ENCODE data around the gene SCRT2. TPM values are rescaled to one million over a fixed set of nuclear protein-coding genes. Genes with fewer than 3 reads are reported as not detected.

The SCRT2 gene
- total and polyA plus RNA-seq, 2 experiments from 2014 or later = not detected

DNA sequence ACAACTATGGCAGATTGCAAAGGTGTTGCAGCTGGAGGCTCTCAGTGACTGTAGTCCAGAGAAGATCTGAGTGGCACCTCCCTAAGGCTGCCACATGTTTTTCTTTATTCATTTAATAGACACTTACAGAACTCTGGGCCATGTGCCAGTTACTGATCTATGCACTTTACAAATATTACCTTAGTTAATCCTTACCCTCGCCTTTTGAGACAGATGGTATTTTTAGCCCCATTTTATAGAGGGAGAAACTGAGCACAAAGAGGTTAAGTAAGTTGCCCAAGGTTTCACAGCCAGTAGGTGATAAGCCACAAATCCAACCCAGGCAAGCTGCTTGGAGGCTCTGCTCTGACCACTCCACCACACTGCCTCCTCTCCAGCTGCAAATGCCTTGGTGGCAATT is 6.5 kb upstream of the SCRT2 start:
- Histone ChIP-seq H3K36me3 (ENCODE audit: low read depth) (no peaks in the 10 kb centered on the region), H2AFZ (no peak overlapping the region), H4K20me1 (ENCODE audit: insufficient read depth) (no peaks in the 10 kb centered on the region), H3K4me1 (ENCODE audit: insufficient read depth) (no peaks in the 10 kb centered on the region), H3K27me3 (replicated peaks; ENCODE audit: insufficient read depth) (peaks cover 49% of the 10 kb centered on the region), H3K9me2 (ENCODE audit: insufficient read depth) (no peaks in the 10 kb centered on the region), H3K9ac (no peak overlapping the region), H3K4me2 (ENCODE audit: unreplicated experiment) (no peak overlapping the region), H3F3A (ENCODE audit: insufficient read depth) (no peaks in the 10 kb centered on the region), H3K27ac (no peak overlapping the region), H3K4me3 (no peak overlapping the region), H3K79me2 (ENCODE audit: insufficient read depth) (no peaks in the 10 kb centered on the region), H3K9me3 (ENCODE audit: low read depth) (no peaks in the 10 kb centered on the region)
- TF ChIP-seq EZH2phosphoT487 (IDR thresholded peaks at IDR 0.05; ENCODE audit: insufficient read depth, low read depth) (no peak), EZH2 (IDR thresholded peaks at IDR 0.05; ENCODE audit: insufficient read depth, poor library complexity, severe bottlenecking) (no peak)
- no peak for DNase-seq
- WGBS, 2 experiments (ENCODE audit: low coverage in 1 of 2, low lambda C conversion rate in 2 of 2, missing lambda C conversion rate in 2 of 2) = 11 to 43% methylated on average over 1 of the region's 1 CpG
- in situ Hi-C loops (cut with MboI) = no loop called here

- WGBS, 2 experiments (ENCODE audit: low coverage in 1 of 2, low lambda C conversion rate in 2 of 2, missing lambda C conversion rate in 2 of 2) = 19 to 23% methylated on average over 2 of the region's 2 CpGs
- no peaks in the 10 kb centered on the region for H3F3A ChIP-seq (ENCODE audit: insufficient read depth)
These were observed 5.1 kb upstream of the SCRT2 start for GRCh38 chr20:680638-681187.

DNA sequence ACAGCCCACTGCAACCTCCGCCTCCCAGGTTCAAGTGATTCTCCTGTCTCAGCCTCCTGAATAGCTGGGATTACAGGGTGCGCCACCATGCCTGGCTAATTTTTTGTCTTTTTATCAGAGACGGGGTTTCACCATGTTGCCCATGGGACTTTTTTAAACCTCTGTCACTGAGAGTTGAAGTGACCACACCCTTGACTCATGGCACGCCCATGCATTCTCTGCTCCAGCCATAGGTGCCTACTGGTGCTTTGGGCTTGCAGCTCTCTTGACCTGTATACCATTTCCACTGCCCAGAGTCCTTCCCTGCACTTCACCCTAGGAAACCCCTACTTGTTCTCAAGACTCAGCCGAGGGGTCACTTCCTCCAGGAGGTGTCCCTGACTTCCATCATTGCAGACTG is 2.4 kb upstream of the SCRT2 start:
- Histone ChIP-seq H3K4me1 (ENCODE audit: insufficient read depth) (no peaks in the 10 kb centered on the region), H3F3A (ENCODE audit: insufficient read depth) (no peaks in the 10 kb centered on the region), H3K9ac (no peak overlapping the region), H3K27me3 (replicated peaks; ENCODE audit: insufficient read depth) (peaks cover 66% of the 10 kb centered on the region), H3K79me2 (ENCODE audit: insufficient read depth) (no peaks in the 10 kb centered on the region), H3K9me2 (ENCODE audit: insufficient read depth) (no peaks in the 10 kb centered on the region), H3K4me2 (ENCODE audit: unreplicated experiment) (no peak overlapping the region), H4K20me1 (ENCODE audit: insufficient read depth) (no peaks in the 10 kb centered on the region), H3K9me3 (ENCODE audit: low read depth) (no peaks in the 10 kb centered on the region), H3K4me3 (no peak overlapping the region), H2AFZ (no peak overlapping the region), H3K36me3 (ENCODE audit: low read depth) (no peaks in the 10 kb centered on the region), H3K27ac (no peak overlapping the region)
- TF ChIP-seq EZH2 (IDR thresholded peaks at IDR 0.05; ENCODE audit: insufficient read depth, poor library complexity, severe bottlenecking) (no peak), EZH2phosphoT487 (IDR thresholded peaks at IDR 0.05; ENCODE audit: insufficient read depth, low read depth) (no peak)
- DNase-seq = no peak
- WGBS, 2 experiments (ENCODE audit: low coverage in 1 of 2, low lambda C conversion rate in 2 of 2, missing lambda C conversion rate in 2 of 2) = 61 to 63% methylated on average over 5 of the region's 5 CpGs
- in situ Hi-C loops (cut with MboI) = no loop called here

More at GRCh38 chr20:680638-681187, 5.1 kb upstream of the SCRT2 start:
- no peak for DNase-seq
- H3K36me3 ChIP-seq (ENCODE audit: low read depth) = no peaks in the 10 kb centered on the region
- TF ChIP-seq EZH2 (IDR thresholded peaks at IDR 0.05; ENCODE audit: insufficient read depth, poor library complexity, severe bottlenecking) (no peak), EZH2phosphoT487 (IDR thresholded peaks at IDR 0.05; ENCODE audit: insufficient read depth, low read depth) (no peak)
- H2AFZ ChIP-seq = no peak overlapping the region
- no peaks in the 10 kb centered on the region for H3K4me1 ChIP-seq (ENCODE audit: insufficient read depth)
- no peak overlapping the region for H3K4me2 ChIP-seq (ENCODE audit: unreplicated experiment)
- H3K9ac ChIP-seq = no peak overlapping the region
- no peaks in the 10 kb centered on the region for H3K9me2 ChIP-seq (ENCODE audit: insufficient read depth)
- no peak overlapping the region for H3K27ac ChIP-seq
- in situ Hi-C loops (cut with MboI) = no loop called here
- H3K9me3 ChIP-seq (ENCODE audit: low read depth) = no peaks in the 10 kb centered on the region
- H3K27me3 ChIP-seq (replicated peaks; ENCODE audit: insufficient read depth) = peaks cover 57% of the 10 kb centered on the region
- H4K20me1 ChIP-seq (ENCODE audit: insufficient read depth) = no peaks in the 10 kb centered on the region
- H3K79me2 ChIP-seq (ENCODE audit: insufficient read depth) = no peaks in the 10 kb centered on the region
- no peak overlapping the region for H3K4me3 ChIP-seq

DNA sequence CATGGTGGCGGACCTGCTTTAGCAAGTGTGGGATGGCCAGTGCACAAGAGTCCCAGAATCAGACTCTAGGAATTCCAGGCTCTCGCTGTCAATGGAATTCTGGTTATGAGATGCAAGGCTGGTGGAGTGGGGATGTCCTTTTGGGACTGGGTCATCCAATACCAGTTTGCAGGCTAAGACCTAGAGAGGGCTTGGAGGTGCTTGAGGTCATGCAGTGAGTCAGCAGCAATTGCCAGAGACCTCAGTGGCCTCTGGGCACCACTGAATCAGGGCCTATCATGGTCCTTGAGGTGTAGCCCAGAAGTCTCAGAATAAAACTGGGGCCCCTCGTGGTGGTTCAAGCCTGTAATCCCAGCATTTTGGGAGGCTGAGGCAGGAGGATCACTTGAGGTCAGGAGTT is 1.4 kb upstream of the SCRT2 start:
- no peak for TF ChIP-seq EZH2phosphoT487 (IDR thresholded peaks at IDR 0.05; ENCODE audit: insufficient read depth, low read depth)
- no peak for TF ChIP-seq EZH2 (IDR thresholded peaks at IDR 0.05; ENCODE audit: insufficient read depth, poor library complexity, severe bottlenecking)
- Histone ChIP-seq H3K4me3 (no peak overlapping the region), H3K27ac (no peak overlapping the region), H3K27me3 (replicated peaks; ENCODE audit: insufficient read depth) (peaks cover 59% of the 10 kb centered on the region), H3F3A (ENCODE audit: insufficient read depth) (no peaks in the 10 kb centered on the region), H3K36me3 (ENCODE audit: low read depth) (no peaks in the 10 kb centered on the region), H3K4me1 (ENCODE audit: insufficient read depth) (no peaks in the 10 kb centered on the region), H3K9me2 (ENCODE audit: insufficient read depth) (no peaks in the 10 kb centered on the region), H3K9ac (no peak overlapping the region), H3K4me2 (ENCODE audit: unreplicated experiment) (no peak overlapping the region), H4K20me1 (ENCODE audit: insufficient read depth) (no peaks in the 10 kb centered on the region), H3K9me3 (ENCODE audit: low read depth) (no peaks in the 10 kb centered on the region), H2AFZ (no peak overlapping the region), H3K79me2 (ENCODE audit: insufficient read depth) (no peaks in the 10 kb centered on the region)
- DNase-seq = no peak
- 24 to 30% methylated on average over 3 of the region's 3 CpGs for WGBS, 2 experiments (ENCODE audit: low coverage in 1 of 2, low lambda C conversion rate in 2 of 2, missing lambda C conversion rate in 2 of 2)
- in situ Hi-C loops (cut with MboI) = no loop called here

Data from GM23248 (cell line).